ENCODE measurements around the gene ZNF618.

DNA sequence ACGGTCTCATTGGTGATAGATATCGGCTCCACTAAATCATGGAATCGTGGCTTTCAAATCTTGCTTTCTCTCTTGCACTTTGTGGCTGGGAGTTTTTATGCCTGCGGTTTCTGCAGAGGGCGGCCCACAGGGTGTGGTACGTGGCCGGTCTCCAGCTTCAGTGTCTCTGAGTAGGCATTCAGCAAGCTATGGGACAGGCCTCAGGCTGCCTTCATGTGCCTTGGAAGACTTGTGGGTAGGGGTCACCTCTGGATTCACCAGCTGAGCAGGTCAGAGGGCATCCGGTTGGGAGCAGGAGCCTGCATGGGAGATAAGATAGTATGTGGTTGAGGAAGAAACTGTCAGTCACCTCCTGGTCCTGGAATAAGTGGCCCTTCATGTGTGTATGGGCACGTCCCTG, 154.3 kb downstream of the ZNF618 start:
- TF ChIP-seq CTCF (IDR thresholded peaks at IDR 0.05) (no peak), POLR2A (IDR thresholded peaks at IDR 0.05) (no peak), EP300 (IDR thresholded peaks at IDR 0.05) (no peak)

Measured in ovary (tissue), 3 donors.